ENCODE results near the gene ERCC1. TPM values are rescaled to one million over a fixed set of nuclear protein-coding genes. Genes with fewer than 3 reads are reported as not detected.
A peak's percentile ranks its signal among the peaks of the same experiment; 100 is the strongest.

ERCC1 gene
- 100 to 1,000 TPM in 2 of 9 donors, 10 to 100 TPM in 7; 63.6 to 107 (median 86.1) TPM for total RNA-seq
- 10 to 100 TPM; 62.9 to 89.2 (median 87.0) TPM for polyA plus RNA-seq
- long read RNA-seq, donor 1, partial matches to known transcripts, result 0 of 12 reads
- long read RNA-seq, donor 1, other reads (novel, unspliced or antisense), result 0 of 12 reads
- long read RNA-seq, donor 2, transcript ERCC1-202 (10 exons, 3,828 nt), result major isoform, 6 of 18 reads
- long read RNA-seq, donor 2, partial matches to known transcripts, result 7 of 18 reads
- long read RNA-seq, donor 2, other reads (novel, unspliced or antisense), result 0 of 18 reads
- long read RNA-seq, donor 3, partial matches to known transcripts, result 0 of 3 reads
- long read RNA-seq, donor 3, other reads (novel, unspliced or antisense), result 0 of 3 reads
- long read RNA-seq, donor 4, transcript ERCC1-202 (10 exons, 3,828 nt), result minor isoform, 17 of 84 reads
- long read RNA-seq, donor 4, transcript ERCC1-208 (10 exons, 1,453 nt), result major isoform, 21 of 84 reads
- long read RNA-seq, donor 4, partial matches to known transcripts, result 21 of 84 reads
- long read RNA-seq, donor 4, other reads (novel, unspliced or antisense), result 20 of 84 reads
- long read RNA-seq, donor 5, transcript ERCC1-202 (10 exons, 3,828 nt), result minor isoform, 18 of 102 reads
- long read RNA-seq, donor 5, transcript ERCC1-203 (9 exons, 949 nt), result minor isoform, 5 of 102 reads
- long read RNA-seq, donor 5, transcript ERCC1-208 (10 exons, 1,453 nt), result major isoform, 26 of 102 reads
- long read RNA-seq, donor 5, partial matches to known transcripts, result 36 of 102 reads
- long read RNA-seq, donor 5, other reads (novel, unspliced or antisense), result 14 of 102 reads
- long read RNA-seq, donor 6, transcript ERCC1-208 (10 exons, 1,453 nt), result minor isoform, 16 of 71 reads
- long read RNA-seq, donor 6, transcript ERCC1-202 (10 exons, 3,828 nt), result major isoform, 24 of 71 reads
- long read RNA-seq, donor 6, transcript ERCC1-203 (9 exons, 949 nt), result minor isoform, 9 of 71 reads
- long read RNA-seq, donor 6, partial matches to known transcripts, result 11 of 71 reads
- long read RNA-seq, donor 6, other reads (novel, unspliced or antisense), result 10 of 71 reads
- long read RNA-seq, donor 7, transcript ERCC1-202 (10 exons, 3,828 nt), result major isoform, 5 of 13 reads
- long read RNA-seq, donor 7, partial matches to known transcripts, result 0 of 13 reads
- long read RNA-seq, donor 7, other reads (novel, unspliced or antisense), result 0 of 13 reads
- long read RNA-seq, donor 8, transcript ERCC1-202 (10 exons, 3,828 nt), result major isoform, 12 of 15 reads
- long read RNA-seq, donor 8, partial matches to known transcripts, result 0 of 15 reads
- long read RNA-seq, donor 8, other reads (novel, unspliced or antisense), result 0 of 15 reads
- long read RNA-seq, donor 9, transcript ERCC1-208 (10 exons, 1,453 nt), result major isoform, 5 of 13 reads
- long read RNA-seq, donor 9, partial matches to known transcripts, result 0 of 13 reads
- long read RNA-seq, donor 9, other reads (novel, unspliced or antisense), result 0 of 13 reads
- long read RNA-seq, donor 10, transcript ERCC1-202 (10 exons, 3,828 nt), result major isoform, 6 of 10 reads
- long read RNA-seq, donor 10, partial matches to known transcripts, result 0 of 10 reads
- long read RNA-seq, donor 10, other reads (novel, unspliced or antisense), result 0 of 10 reads

- DNase-seq, result peak in 4 of 7 donors; percentile 97 to 98 (median 98)
- Histone ChIP-seq H3K27ac (peak within 1 kb of the TSS; percentile 57 to 98 (median 90)), H3K27me3 (no peaks in the 10 kb centered on the region), H3K9me3 (replicated peaks in 1 of 3) (no peaks in the 10 kb centered on the region), H3K36me3 (replicated peaks in 1 of 2) (peaks cover 0 to 13% of the 10 kb centered on the region in 2 donors), H3K4me1 (replicated peaks in 1 of 2) (peaks cover 28 to 39% of the 10 kb centered on the region in 2 donors), H3K4me3 (peak within 1 kb of the TSS in 3 of 4 donors; percentile 28 to 80 (median 36))
- intact Hi-C loops (cut with DNase I), result no loop called here
- peak; percentile 69 to 73 for TF ChIP-seq POLR2A (IDR thresholded peaks at IDR 0.05)
- TF ChIP-seq CTCF (IDR thresholded peaks at IDR 0.05), result no peak
- WGBS, 4 donors, result 0 to 5% (median 0%) methylated on average over 15 to 37 of the region's 37 CpGs
These were observed at the start of gene ERCC1 for GRCh38 chr19:45423589-45424190. TSS of gene ERCC1 (minus strand) at chr19:45423917. CDS start at chr19:45423374, 543 bp downstream.

GRCh38 chr19:45473367-45473681, 49.6 kb upstream of the ERCC1 start:
- H3K9me3 ChIP-seq (replicated peaks in 1 of 3), result no peaks in the 10 kb centered on the region
- H3K27me3 ChIP-seq, result peaks cover 5% of the 10 kb centered on the region
- peaks cover 17 to 29% of the 10 kb centered on the region in 2 donors for H3K4me1 ChIP-seq (replicated peaks in 1 of 2)
- no peak for DNase-seq
- no peak overlapping the region for H3K27ac ChIP-seq
- H3K36me3 ChIP-seq (replicated peaks in 1 of 2), result no peaks in the 10 kb centered on the region
- TF ChIP-seq POLR2A (IDR thresholded peaks at IDR 0.05), result no peak
- TF ChIP-seq CTCF (IDR thresholded peaks at IDR 0.05), result no peak
- intact Hi-C loops (cut with DNase I), result no loop called here
- WGBS, 4 donors, result 34 to 69% (median 40%) methylated on average over 3 to 5 of the region's 5 CpGs
- H3K4me3 ChIP-seq, result no peak overlapping the region

DNA sequence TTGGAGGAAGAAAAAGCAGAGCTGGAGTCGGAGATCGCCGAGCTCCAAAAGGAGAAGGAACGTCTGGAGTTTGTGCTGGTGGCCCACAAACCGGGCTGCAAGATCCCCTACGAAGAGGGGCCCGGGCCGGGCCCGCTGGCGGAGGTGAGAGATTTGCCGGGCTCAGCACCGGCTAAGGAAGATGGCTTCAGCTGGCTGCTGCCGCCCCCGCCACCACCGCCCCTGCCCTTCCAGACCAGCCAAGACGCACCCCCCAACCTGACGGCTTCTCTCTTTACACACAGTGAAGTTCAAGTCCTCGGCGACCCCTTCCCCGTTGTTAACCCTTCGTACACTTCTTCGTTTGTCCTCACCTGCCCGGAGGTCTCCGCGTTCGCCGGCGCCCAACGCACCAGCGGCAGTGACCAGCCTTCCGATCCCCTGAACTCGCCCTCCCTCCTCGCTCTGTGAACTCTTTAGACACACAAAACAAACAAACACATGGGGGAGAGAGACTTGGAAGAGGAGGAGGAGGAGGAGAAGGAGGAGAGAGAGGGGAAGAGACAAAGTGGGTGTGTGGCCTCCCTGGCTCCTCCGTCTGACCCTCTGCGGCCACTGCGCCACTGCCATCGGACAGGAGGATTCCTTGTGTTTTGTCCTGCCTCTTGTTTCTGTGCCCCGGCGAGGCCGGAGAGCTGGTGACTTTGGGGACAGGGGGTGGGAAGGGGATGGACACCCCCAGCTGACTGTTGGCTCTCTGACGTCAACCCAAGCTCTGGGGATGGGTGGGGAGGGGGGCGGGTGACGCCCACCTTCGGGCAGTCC, 49.0 kb upstream of the ERCC1 start:
- intact Hi-C loops (cut with DNase I), result no loop called here
- Histone ChIP-seq H3K27ac (no peak overlapping the region), H3K4me3 (no peak overlapping the region), H3K4me1 (replicated peaks in 1 of 2) (peaks cover 22 to 28% of the 10 kb centered on the region in 2 donors), H3K27me3 (peaks cover 5% of the 10 kb centered on the region), H3K36me3 (replicated peaks in 1 of 2) (no peaks in the 10 kb centered on the region), H3K9me3 (replicated peaks in 1 of 3) (no peaks in the 10 kb centered on the region)
- 32 to 48% (median 38%) methylated on average over 39 to 44 of the region's 44 CpGs for WGBS, 4 donors
- DNase-seq, result no peak
- TF ChIP-seq POLR2A (IDR thresholded peaks at IDR 0.05) (no peak), CTCF (IDR thresholded peaks at IDR 0.05) (no peak)

Data from adrenal gland (tissue), 19 donors.